ENCODE data around the gene PLEKHH1. TPM values are rescaled to one million over a fixed set of nuclear protein-coding genes. Genes with fewer than 3 reads are reported as not detected.

Gene PLEKHH1
- total RNA-seq, 1 donor from 2014 or later, result 3.3 TPM

DNA sequence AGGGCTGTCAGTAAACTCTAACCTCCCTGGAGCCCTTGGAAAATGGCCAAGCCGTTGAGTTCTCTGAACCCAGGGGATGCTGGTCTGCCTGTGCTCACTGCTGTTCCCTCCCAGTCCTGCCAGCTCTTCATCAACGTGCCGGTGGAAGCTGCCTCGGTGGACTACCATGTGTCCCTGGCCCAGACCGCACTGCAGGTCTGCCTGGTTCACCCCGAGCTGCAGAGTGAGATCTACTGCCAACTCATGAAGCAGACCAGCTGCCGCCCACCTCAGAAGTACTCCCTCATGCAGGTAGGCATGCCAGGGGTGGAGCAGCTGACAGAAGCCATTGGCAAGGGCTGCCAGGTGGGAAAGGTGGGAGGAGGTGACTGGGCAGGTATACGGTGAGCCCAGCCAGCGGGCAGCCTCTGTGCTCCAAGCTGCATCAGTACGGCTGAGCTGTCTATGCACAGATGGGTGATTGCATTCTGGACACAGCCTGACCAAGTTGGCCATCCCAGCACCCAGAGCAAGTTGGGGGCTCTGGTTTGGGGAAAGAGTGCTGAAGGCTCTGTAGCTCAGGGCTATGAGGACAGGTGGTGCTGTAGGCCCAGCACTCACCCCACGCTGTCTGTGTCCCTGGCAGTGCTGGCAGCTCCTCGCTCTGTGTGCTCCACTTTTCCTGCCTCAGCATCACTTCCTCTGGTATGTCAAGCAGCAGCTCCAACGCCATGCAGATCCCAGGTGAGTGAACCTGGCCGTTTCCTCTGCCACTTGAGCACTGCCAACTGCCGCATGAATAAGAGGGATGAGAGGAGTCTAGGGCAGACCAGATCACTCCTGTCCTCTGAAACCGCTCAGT is 45.0 kb downstream of the PLEKHH1 start:
- no peak overlapping the region for H3K4me3 ChIP-seq (ENCODE audit: insufficient read depth, low read depth, low read length)
- H3K9me3 ChIP-seq (ENCODE audit: insufficient read depth, low read depth, low read length), result no peaks in the 10 kb centered on the region
- FAIRE-seq (no peak), DNase-seq (ENCODE audit: low read depth) (no peak)
- no peaks in the 10 kb centered on the region for H3K36me3 ChIP-seq (ENCODE audit: insufficient read depth, low read length)
- H3K79me2 ChIP-seq (ENCODE audit: insufficient read depth, low read length), result no peaks in the 10 kb centered on the region
- H3K27ac ChIP-seq (ENCODE audit: low read depth, low read length), result no peak overlapping the region
- no peaks in the 10 kb centered on the region for H3K4me1 Mint-ChIP-seq (ENCODE audit: low read depth, unreplicated experiment)
- no peak overlapping the region for H3K27ac Mint-ChIP-seq (ENCODE audit: unreplicated experiment)
- H2AFZ ChIP-seq (ENCODE audit: low read depth, low read length), result no peak overlapping the region
- H3K4me2 ChIP-seq (ENCODE audit: low read length), result no peak overlapping the region
- H3K4me3 Mint-ChIP-seq (ENCODE audit: unreplicated experiment), result no peak overlapping the region
- peaks cover 2% of the 10 kb centered on the region for H3K27me3 Mint-ChIP-seq (ENCODE audit: low read depth, unreplicated experiment)
- TF ChIP-seq EZH2 (IDR thresholded peaks at IDR 0.05; ENCODE audit: insufficient read depth, low read length), result no peak
- TF ChIP-seq, protein P1, sequence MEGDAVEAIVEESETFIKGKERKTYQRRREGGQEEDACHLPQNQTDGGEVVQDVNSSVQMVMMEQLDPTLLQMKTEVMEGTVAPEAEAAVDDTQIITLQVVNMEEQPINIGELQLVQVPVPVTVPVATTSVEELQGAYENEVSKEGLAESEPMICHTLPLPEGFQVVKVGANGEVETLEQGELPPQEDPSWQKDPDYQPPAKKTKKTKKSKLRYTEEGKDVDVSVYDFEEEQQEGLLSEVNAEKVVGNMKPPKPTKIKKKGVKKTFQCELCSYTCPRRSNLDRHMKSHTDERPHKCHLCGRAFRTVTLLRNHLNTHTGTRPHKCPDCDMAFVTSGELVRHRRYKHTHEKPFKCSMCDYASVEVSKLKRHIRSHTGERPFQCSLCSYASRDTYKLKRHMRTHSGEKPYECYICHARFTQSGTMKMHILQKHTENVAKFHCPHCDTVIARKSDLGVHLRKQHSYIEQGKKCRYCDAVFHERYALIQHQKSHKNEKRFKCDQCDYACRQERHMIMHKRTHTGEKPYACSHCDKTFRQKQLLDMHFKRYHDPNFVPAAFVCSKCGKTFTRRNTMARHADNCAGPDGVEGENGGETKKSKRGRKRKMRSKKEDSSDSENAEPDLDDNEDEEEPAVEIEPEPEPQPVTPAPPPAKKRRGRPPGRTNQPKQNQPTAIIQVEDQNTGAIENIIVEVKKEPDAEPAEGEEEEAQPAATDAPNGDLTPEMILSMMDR (IDR thresholded peaks at IDR 0.05; ENCODE audit: insufficient read depth, low read depth, low read length), result no peak
- H3K36me3 Mint-ChIP-seq (ENCODE audit: low read depth, unreplicated experiment), result peaks cover 9% of the 10 kb centered on the region
- no peaks in the 10 kb centered on the region for H3K4me1 ChIP-seq (ENCODE audit: insufficient read depth, low read length)
- H4K20me1 ChIP-seq (ENCODE audit: insufficient read depth, low read length), result no peaks in the 10 kb centered on the region
- no peaks in the 10 kb centered on the region for H3K27me3 ChIP-seq (ENCODE audit: insufficient read depth, low read length)
- H3K9me3 Mint-ChIP-seq (ENCODE audit: unreplicated experiment), result peaks cover 1% of the 10 kb centered on the region
- no peak overlapping the region for H3K9ac ChIP-seq (ENCODE audit: low read length)

DNA sequence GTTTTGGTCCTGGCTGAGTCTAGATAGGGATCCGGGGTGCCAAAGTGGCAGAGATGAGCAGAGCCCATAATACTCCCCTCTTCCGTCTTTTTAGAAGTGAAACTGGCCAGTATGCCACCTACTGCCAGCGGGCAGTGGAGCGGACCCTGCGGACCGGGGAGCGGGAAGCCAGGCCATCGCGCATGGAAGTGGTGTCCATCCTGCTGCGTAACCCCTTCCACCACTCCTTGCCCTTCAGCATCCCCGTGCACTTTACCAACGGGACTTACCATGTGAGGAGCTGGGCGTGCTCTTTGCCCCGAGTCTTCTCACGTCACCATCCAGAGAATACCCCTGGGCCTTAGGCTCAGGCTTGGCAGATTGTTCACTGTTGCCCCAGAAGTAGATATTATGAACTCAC is 46.0 kb downstream of the PLEKHH1 start:
- DNase-seq (ENCODE audit: low read depth), result no peak
- Histone ChIP-seq H3K4me3 (ENCODE audit: insufficient read depth, low read depth, low read length) (no peak overlapping the region), H4K20me1 (ENCODE audit: insufficient read depth, low read length) (no peaks in the 10 kb centered on the region)

More for the DNA sequence above, 46.0 kb downstream of the PLEKHH1 start:
- H3K27ac ChIP-seq (ENCODE audit: low read depth, low read length), result no peak overlapping the region
- no peaks in the 10 kb centered on the region for H3K27me3 ChIP-seq (ENCODE audit: insufficient read depth, low read length)
- Mint-ChIP-seq H3K4me1 (ENCODE audit: low read depth, unreplicated experiment) (no peaks in the 10 kb centered on the region), H3K4me3 (ENCODE audit: unreplicated experiment) (no peak overlapping the region), H3K27me3 (ENCODE audit: low read depth, unreplicated experiment) (peaks cover 2% of the 10 kb centered on the region), H3K9me3 (ENCODE audit: unreplicated experiment) (no peaks in the 10 kb centered on the region), H3K27ac (ENCODE audit: unreplicated experiment) (no peak overlapping the region), H3K36me3 (ENCODE audit: low read depth, unreplicated experiment) (peaks cover 9% of the 10 kb centered on the region)
- H3K9ac ChIP-seq (ENCODE audit: low read length), result no peak overlapping the region
- FAIRE-seq, result no peak
- no peaks in the 10 kb centered on the region for H3K9me3 ChIP-seq (ENCODE audit: insufficient read depth, low read depth, low read length)
- H2AFZ ChIP-seq (ENCODE audit: low read depth, low read length), result no peak overlapping the region
- H3K4me1 ChIP-seq (ENCODE audit: insufficient read depth, low read length), result no peaks in the 10 kb centered on the region
- H3K79me2 ChIP-seq (ENCODE audit: insufficient read depth, low read length), result no peaks in the 10 kb centered on the region
- H3K4me2 ChIP-seq (ENCODE audit: low read length), result no peak overlapping the region
- no peaks in the 10 kb centered on the region for H3K36me3 ChIP-seq (ENCODE audit: insufficient read depth, low read length)
- TF ChIP-seq, protein P1 (IDR thresholded peaks at IDR 0.05; ENCODE audit: insufficient read depth, low read depth, low read length), result no peak
- TF ChIP-seq EZH2 (IDR thresholded peaks at IDR 0.05; ENCODE audit: insufficient read depth, low read length), result no peak
